KBM-7 (cell line): Measurements from ENCODE around the gene MAN1B1.
A peak's percentile ranks its signal among the peaks of the same experiment; 100 is the strongest.

Experiments used
- DNase-seq: peaks from one replicate; pipeline ENCODE4 v3.0.0-alpha.2; 2015
- in situ Hi-C: fragments of 300-500 bp; cut with MboI; formaldehyde crosslinking; loops from 2 replicates; pipeline ENCODE4 v1.14.3; 2020; ENCODE audit warnings: low sequenced_read_pairs, low pct_unique_long_range_greater_than_20kb, mixed read lengths

The MAN1B1 gene

GRCh38 chr9:137086531-137087408, at the start of gene MAN1B1:
Gene MAN1B1, plus strand, starts transcription at chr9:137086985. Its CDS starts 15 bp downstream, at chr9:137087000.
- peak; percentile 100 for DNase-seq
- in situ Hi-C loops: no loop called here

GRCh38 chr9:137037035-137037434, 49.8 kb upstream of the MAN1B1 start:
- DNase-seq: no peak
- in situ Hi-C loops: no loop called here

GRCh38 chr9:137037483-137037882, 49.3 kb upstream of the MAN1B1 start:
- in situ Hi-C loops: no loop called here
- DNase-seq: no peak

DNA sequence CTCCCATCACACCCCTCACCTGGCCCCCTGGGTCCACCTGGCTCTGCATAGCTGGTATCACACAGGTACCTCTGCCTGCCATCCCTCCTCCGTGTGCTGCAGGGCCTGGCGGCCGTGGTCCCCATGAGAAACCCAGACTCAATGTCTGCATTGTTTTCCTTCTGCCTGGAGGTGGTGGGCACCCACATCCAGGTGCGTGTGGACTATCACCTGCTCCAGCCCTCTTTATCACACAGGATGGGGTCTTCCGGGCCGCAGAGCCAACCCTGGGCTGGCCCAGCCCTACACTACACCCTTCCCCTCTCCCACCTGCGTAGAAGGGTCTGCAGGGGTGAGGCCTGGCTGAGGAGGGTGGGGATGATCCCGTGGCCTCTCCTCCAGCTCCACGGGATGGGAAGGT, 47.9 kb upstream of the MAN1B1 start:
- in situ Hi-C loops: no loop called here
- DNase-seq: no peak

GRCh38 chr9:137039611-137040366, 47.0 kb upstream of the MAN1B1 start:
- in situ Hi-C loops: no loop called here
- DNase-seq: no peak

- no peak for DNase-seq
- in situ Hi-C loops: no loop called here
Observed at GRCh38 chr9:137040568-137040967, 46.2 kb upstream of the MAN1B1 start.

DNA sequence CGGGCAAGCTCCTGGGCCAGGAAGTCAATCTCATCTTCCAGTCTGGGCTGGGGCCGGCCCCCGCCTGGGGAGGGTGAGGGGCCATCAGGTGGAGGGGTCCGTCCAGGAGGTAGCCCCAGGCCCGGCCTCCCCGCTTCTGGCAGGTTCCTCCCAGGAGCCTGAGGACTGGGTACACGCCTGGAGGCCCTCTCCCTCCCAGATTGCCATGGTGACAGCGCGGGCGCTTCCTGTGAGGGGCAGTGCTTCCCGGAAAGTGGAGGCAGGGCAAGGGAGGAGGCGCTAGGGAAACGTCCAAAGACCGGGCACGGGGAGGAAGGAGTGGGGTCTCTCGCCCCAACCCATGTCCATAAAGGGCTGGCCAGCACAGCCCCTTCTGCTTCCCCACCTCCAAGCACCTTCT, 45.7 kb upstream of the MAN1B1 start:
- DNase-seq: no peak
- in situ Hi-C loops: no loop called here

DNA sequence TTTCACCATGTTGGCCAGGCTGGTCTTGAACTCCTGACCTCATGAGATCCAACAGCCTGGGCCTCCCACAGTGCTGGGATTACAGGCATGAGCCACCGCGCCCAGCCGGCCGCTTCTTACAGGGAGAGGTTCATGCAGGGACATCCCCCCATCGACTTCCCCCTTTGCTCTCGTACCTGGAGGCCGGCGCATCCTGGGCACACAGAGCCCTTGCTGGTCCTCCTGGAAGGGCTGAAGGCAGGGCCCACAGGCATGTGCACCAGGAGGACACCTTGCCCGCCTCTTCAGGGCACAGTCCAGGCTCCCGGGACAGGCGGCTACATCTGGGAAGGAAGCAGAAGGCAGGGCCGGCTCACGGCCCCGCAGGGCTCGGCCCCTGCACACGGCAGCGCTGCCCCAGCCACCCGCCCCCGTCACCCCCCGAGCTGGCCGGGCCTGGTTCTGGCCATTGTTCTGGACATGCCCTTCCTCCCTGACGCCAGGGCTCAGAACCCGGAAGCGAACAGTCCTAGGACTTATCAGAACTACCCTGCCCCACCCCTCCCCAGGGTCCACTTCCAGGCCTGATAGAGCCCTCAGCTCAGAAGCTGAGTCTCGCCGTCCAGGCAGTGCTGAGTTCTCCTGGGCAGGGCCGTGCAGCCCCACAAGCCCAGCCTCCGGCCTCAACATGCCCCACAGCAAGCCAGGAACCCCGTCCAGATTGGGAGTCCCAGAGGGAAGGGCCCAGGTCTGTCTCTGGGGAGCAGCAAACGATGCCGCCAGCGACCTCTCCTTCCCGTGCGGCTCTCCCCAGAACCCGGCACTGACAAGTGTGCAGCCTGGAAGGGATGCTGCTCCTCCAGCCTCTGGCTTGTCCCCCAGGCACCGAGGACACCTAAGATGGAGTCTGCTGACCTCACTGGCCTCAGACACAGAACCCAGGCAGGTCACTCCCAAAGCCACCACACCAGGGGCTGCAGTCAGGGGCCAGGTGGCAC, 43.7 kb upstream of the MAN1B1 start:
- in situ Hi-C loops: no loop called here
- DNase-seq: no peak

GRCh38 chr9:137044037-137044436, 42.7 kb upstream of the MAN1B1 start:
- in situ Hi-C loops: no loop called here
- no peak for DNase-seq

GRCh38 chr9:137044502-137045177, 42.1 kb upstream of the MAN1B1 start:
- peak; percentile 55 for DNase-seq
- in situ Hi-C loops: no loop called here

GRCh38 chr9:137045294-137046087, 41.3 kb upstream of the MAN1B1 start:
- DNase-seq: no peak
- in situ Hi-C loops: no loop called here

DNA sequence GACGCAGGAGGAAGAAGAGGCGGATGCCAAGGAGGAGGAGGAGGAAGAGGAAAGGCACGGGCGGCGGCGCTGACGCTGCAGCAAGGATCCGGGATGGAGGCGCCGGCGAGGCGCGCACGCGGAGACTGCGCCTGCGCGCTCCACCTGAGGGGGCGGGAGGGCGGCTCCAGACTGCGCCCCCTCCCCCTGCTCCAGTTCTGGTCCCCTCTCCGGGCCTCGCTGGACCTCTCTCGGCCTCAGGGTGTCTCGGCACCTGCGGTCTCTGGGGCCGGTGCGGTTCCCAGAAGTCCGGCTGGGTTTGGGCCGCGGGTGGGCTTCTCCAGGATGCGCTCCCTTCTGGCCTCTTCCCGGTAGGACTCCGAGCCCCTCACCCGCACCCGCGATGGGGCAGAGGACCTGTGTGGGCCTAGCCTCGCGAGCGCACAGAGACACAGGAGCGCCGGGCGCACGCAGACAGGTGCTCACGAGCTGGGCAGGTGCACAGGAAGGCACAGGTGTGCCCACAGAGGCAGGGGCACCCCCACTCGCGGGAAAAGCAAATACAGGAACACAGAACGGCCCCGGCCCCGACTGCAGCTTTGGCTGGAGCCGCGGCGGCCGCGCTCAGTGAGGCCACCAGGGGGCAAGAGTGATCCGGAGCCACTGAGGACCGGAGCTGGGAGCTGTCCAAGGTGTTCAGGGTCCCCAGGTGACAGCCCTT, 40.5 kb upstream of the MAN1B1 start, which contains the start of gene NPDC1:
NPDC1 (minus strand) TSS at position 90 of the 700 bp plus-strand sequence. CDS start 188 bp downstream, outside the sequence.
- in situ Hi-C loops: no loop called here
- peak; percentile 90 for DNase-seq

DNA sequence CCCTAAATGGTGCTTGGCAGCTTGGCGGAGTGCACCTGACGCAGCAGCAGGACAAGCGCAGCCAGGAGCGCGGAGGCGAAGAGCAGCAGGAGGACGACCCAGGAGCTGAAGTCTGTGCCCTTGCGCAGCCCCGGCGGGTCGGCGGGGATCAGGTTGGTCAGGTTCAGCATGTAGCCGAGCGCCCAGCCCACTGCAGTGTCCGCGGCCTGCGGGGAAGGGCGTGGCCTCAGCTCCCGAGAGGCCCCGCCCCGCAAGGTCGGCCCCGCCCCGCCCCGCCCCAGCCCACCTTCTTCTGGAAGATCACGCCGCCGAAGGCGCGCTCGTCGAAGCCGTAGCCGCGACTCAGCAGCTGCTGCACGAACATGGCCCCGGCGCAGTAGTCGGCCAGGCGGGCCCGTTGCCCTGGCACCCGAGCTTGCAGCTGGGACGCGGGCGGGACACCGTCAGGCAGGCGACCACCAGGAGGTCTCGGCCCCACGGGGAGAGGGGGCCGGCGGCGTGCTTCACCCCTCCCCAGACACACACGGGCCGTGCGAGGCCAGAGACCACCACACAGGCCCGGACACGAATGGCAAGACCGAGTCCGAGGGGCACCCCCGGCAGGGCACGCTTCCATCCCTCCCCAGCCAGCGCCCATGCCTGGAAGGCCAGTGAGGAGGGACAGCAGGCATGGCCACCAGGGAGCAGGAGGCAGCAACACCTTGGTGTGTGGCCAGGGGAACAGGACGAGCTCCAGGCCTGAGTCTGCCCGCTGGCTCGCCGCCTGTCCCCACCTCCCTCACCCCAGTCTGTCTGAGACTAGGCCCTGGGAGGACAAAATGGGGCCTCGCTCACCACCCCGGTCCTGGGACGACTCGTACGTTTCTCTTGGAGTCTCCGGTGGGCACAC, 37.9 kb upstream of the MAN1B1 start:
- in situ Hi-C loops: no loop called here
- no peak for DNase-seq

DNA sequence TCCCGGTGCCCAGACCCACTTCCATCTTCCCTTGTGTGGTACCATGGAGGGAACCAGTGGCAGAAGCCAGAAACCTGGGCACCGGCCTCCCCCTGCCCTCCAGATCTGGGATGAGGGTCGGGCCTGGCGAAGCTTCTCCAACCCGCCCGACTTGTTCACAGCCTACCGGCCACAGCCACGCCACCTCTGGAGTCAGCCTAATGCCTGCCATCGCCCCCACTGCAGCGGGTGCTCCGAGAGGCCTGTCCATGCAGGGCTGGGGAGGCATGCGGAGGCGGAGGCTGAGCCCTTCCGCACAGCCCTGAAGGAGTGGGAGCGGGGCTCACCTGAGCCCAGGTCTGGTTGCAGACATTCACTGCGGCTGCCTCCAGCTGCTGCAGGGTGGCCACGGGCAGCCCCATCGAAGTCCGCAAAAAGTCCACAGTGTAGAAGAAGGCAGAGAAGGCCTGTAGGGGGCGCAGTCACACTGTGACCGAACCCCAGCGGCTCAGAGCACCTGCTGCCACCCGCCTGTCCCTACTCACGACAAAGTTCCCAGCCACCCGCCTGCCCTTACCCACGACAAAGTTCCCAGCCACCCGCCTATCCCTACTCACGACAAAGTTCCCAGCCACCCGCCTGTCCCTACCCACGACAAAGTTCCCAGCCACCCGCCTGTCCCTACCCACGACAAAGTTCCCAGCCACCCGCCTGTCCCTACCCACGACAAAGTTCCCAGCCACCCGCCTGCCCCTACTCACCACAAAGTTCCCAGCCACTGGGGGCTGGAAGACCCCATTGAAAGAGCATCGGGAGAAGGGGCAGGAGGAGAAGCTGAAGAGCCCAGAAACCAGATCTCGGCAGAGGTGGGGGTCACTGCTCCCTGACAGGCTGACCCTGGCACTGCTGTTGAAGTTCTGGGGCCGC, 37.0 kb upstream of the MAN1B1 start:
- DNase-seq: peak; percentile 76
- in situ Hi-C loops: no loop called here

- DNase-seq: no peak
- in situ Hi-C loops: no loop called here
Observed at GRCh38 chr9:137050570-137050969, 36.2 kb upstream of the MAN1B1 start.
